DND-41 (cell line): ENCODE results near the gene CHMP1B.

Source experiments
- CTCF ChIP-seq: IDR thresholded peaks from 2 replicates; pipeline ENCODE4 v1.5.1; 2012; ENCODE audit warnings: borderline replicate concordance, low read length, moderate library complexity, mild to moderate bottlenecking; ENCODE audit not compliant: poor library complexity, severe bottlenecking; ENCODE audit errors: extremely low read depth
- EZH2 ChIP-seq: IDR thresholded peaks from 3 replicates; pipeline ENCODE4 v1.6.1; 2012; ENCODE audit warnings: borderline replicate concordance, low read depth, mild to moderate bottlenecking, moderate library complexity, low read length, inconsistent platforms; ENCODE audit not compliant: severe bottlenecking

DNA sequence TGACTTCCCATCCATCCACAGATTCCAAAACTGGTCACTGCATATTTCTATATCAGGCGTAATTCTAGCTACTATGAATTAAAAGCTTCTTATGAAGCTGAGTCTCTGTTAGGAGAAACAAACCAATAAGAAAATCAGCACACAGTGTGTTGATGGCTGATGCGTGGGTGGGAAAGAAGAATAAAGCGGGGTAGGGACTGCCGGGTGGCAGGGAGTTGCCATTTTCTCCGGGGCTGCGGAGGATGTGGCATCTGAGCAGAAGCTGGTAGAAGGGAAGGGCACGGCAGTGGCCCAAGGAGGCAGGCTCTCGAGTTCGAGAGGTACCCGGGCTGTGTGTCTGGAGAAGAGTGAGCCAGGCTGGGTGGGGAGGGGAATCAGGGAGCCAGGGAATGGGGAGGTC lies 48.6 kb upstream of the CHMP1B start:
- TF ChIP-seq CTCF (no peak), EZH2 (no peak)
